Left ventricle myocardium inferior (tissue), 1 donor: Measurements from ENCODE around the gene FGF6. TPM values are rescaled to one million over a fixed set of nuclear protein-coding genes. Genes with fewer than 3 reads are reported as not detected.
"Not testable (repeated sequence)": the region's sequence is repeated elsewhere in the genome, so short reads cannot be mapped to it uniquely, and the experiment has no call there.

Experiments
- DNase-seq: peaks from one replicate; pipeline ENCODE4 v3.0.0-alpha.2; 2020
- H3K27ac ChIP-seq: fragments of 200-600 bp; replicated peaks from 2 replicates; pipeline ENCODE4 v1.8.0; 2021
- H3K27me3 ChIP-seq: fragments of 200-600 bp; 2 replicates; pipeline ENCODE4 v1.8.0; 2021; ENCODE audit warnings: low read depth
- H3K36me3 ChIP-seq: fragments of 200-600 bp; 2 replicates; pipeline ENCODE4 v1.8.0; 2021
- H3K4me1 ChIP-seq: fragments of 200-600 bp; 2 replicates; pipeline ENCODE4 v1.8.0; 2021
- H3K4me3 ChIP-seq: fragments of 200-600 bp; 2 replicates; pipeline ENCODE4 v1.8.0; 2021; ENCODE audit warnings: mild to moderate bottlenecking, moderate library complexity
- H3K9me3 ChIP-seq: fragments of 200-600 bp; replicated peaks from 2 replicates; pipeline ENCODE4 v1.8.0; 2021
- CTCF ChIP-seq: fragments of 200-600 bp; IDR thresholded peaks from 2 replicates; pipeline ENCODE4 v1.8.0; 2021; ENCODE audit warnings: antibody characterized with exemption, mild to moderate bottlenecking, borderline replicate concordance
- intact Hi-C: fragments of 100-400 bp; cut with micrococcal nuclease; formaldehyde crosslinking; loops from one replicate; pipeline ENCODE4 v1.11.0; 2022
- total RNA-seq: library from RNA; stranded (reverse); fragmentation: NEBNext Ultra II Directional; extraction: Animal tissue kit (Norgen Biotek cat#: 25700); gene quantifications from one replicate; pipeline ENCODE4 v1.2.1, GENCODE V29; 2021
- donor health status: DM: no; HTN: yes; CAD: no; lungs with severe emphysema.

FGF6 gene
- total RNA-seq, 1 donor from 2014 or later, result not detected

GRCh38 chr12:4471256-4471655 lies 25.6 kb upstream of the FGF6 start:
- intact Hi-C loops, result no loop called here
- H3K27me3 ChIP-seq, result no peaks in the 10 kb centered on the region
- no peak for DNase-seq
- H3K27ac ChIP-seq, result no peak overlapping the region
- H3K4me3 ChIP-seq, result no peak overlapping the region
- no peaks in the 10 kb centered on the region for H3K4me1 ChIP-seq
- H3K9me3 ChIP-seq, result no peaks in the 10 kb centered on the region
- no peaks in the 10 kb centered on the region for H3K36me3 ChIP-seq
- no peak for TF ChIP-seq CTCF

GRCh38 chr12:4468994-4469393 lies 23.4 kb upstream of the FGF6 start:
- no peaks in the 10 kb centered on the region for H3K9me3 ChIP-seq
- no peaks in the 10 kb centered on the region for H3K36me3 ChIP-seq
- H3K27ac ChIP-seq, result no peak overlapping the region
- DNase-seq, result no peak
- intact Hi-C loops, result no loop called here
- no peaks in the 10 kb centered on the region for H3K27me3 ChIP-seq
- H3K4me3 ChIP-seq, result no peak overlapping the region
- TF ChIP-seq CTCF, result no peak
- no peaks in the 10 kb centered on the region for H3K4me1 ChIP-seq

- Histone ChIP-seq H3K27me3 (no peaks in the 10 kb centered on the region), H3K4me1 (no peaks in the 10 kb centered on the region), H3K36me3 (no peaks in the 10 kb centered on the region), H3K9me3 (no peaks in the 10 kb centered on the region), H3K27ac (no peak overlapping the region), H3K4me3 (no peak overlapping the region)
- no peak for TF ChIP-seq CTCF
- intact Hi-C loops, result no loop called here
- DNase-seq, result no peak
Measured at GRCh38 chr12:4460761-4461160, 15.1 kb upstream of the FGF6 start.

- intact Hi-C loops, H3K27me3 ChIP-seq, DNase-seq, H3K4me3 ChIP-seq, H3K4me1 ChIP-seq, H3K27ac ChIP-seq, H3K36me3 ChIP-seq: not testable (repeated sequence)
- peaks cover 12% of the 10 kb centered on the region for H3K9me3 ChIP-seq
Measured at GRCh38 chr12:4455849-4456248, 10.2 kb upstream of the FGF6 start.

- intact Hi-C loops, result no loop called here
- Histone ChIP-seq H3K4me1 (no peaks in the 10 kb centered on the region), H3K36me3 (no peaks in the 10 kb centered on the region), H3K27me3 (no peaks in the 10 kb centered on the region), H3K27ac (no peak overlapping the region), H3K4me3 (no peak overlapping the region), H3K9me3 (peaks cover 12% of the 10 kb centered on the region)
- no peak for TF ChIP-seq CTCF
- DNase-seq, result no peak
Measured at GRCh38 chr12:4454315-4454860, 8.8 kb upstream of the FGF6 start.

- Histone ChIP-seq H3K4me3 (no peak overlapping the region), H3K27me3 (no peaks in the 10 kb centered on the region), H3K27ac (no peak overlapping the region), H3K4me1 (no peaks in the 10 kb centered on the region), H3K9me3 (peaks cover 12% of the 10 kb centered on the region), H3K36me3 (no peaks in the 10 kb centered on the region)
- intact Hi-C loops, result no loop called here
- DNase-seq, result no peak
- TF ChIP-seq CTCF, result no peak
Measured at GRCh38 chr12:4451694-4452093, 6.1 kb upstream of the FGF6 start.
